MCF 10A (cell line): Measurements from ENCODE around the gene DSTYK. TPM values are rescaled to one million over a fixed set of nuclear protein-coding genes. Genes with fewer than 3 reads are reported as not detected.

Experiments
- BruUV-seq: library from RNA; stranded (reverse); fragments of 400-500 nt; replicated peaks from 2 replicates; lab custom pipeline; 2021; lab: Mats Ljungman, UMichigan
- CTCF ChIA-PET: fragments of 300-600 bp; sonication (Branson Sonifier 250); formaldehyde crosslinking; extraction: SDS; loops from one replicate; lab custom pipeline; 2021; ENCODE audit warnings: antibody characterized with exemption, inconsistent platforms; lab: Yijun Ruan, JAX
- POLR2A ChIA-PET: fragments of 300-600, 350-650 bp; sonication (Branson Sonifier 250); formaldehyde crosslinking; extraction: SDS; loops from one replicate; lab custom pipeline; 2020; ENCODE audit warnings: antibody characterized with exemption, inconsistent platforms; lab: Yijun Ruan, JAX
- DNase-seq: peaks from one replicate; pipeline ENCODE4 v3.0.0-alpha.2; 2018; ENCODE audit not compliant: unreplicated experiment
- H3K27ac Mint-ChIP-seq: one replicate; pipeline ENCODE4 v1.8.0; 2022; ENCODE audit warnings: mild to moderate bottlenecking, low read depth, mixed read lengths; ENCODE audit not compliant: unreplicated experiment
- H3K27me3 Mint-ChIP-seq: one replicate; pipeline ENCODE4 v1.8.0; 2022; ENCODE audit warnings: mixed read lengths; ENCODE audit not compliant: insufficient read depth, unreplicated experiment
- H3K36me3 Mint-ChIP-seq: one replicate; pipeline ENCODE4 v1.8.0; 2022; ENCODE audit warnings: mild to moderate bottlenecking, moderate library complexity, mixed read lengths; ENCODE audit not compliant: insufficient read depth, unreplicated experiment
- H3K4me1 Mint-ChIP-seq: one replicate; pipeline ENCODE4 v1.8.0; 2022; ENCODE audit warnings: mixed read lengths; ENCODE audit not compliant: insufficient read depth, unreplicated experiment
- H3K4me3 Mint-ChIP-seq: one replicate; pipeline ENCODE4 v1.8.0; 2022; ENCODE audit warnings: mild to moderate bottlenecking, moderate library complexity, mixed read lengths; ENCODE audit not compliant: unreplicated experiment
- H3K9me3 Mint-ChIP-seq: one replicate; pipeline ENCODE4 v1.8.0; 2022; ENCODE audit warnings: mixed read lengths; ENCODE audit not compliant: unreplicated experiment
- intact Hi-C: fragments of 100-400 bp; cut with micrococcal nuclease; formaldehyde crosslinking; loops from 2 replicates; pipeline ENCODE4 v1.14.1; 2022
- total RNA-seq: library from RNA; stranded (reverse); gene quantifications from 2 replicates; pipeline ENCODE4 v1.2.3, GENCODE V29; 2022
- TF ChIP-seq, protein P1 (sequence below): fragments of 200-600 bp; IDR thresholded peaks from one replicate; pipeline ENCODE4 v1.8.0; 2022; ENCODE audit warnings: antibody characterized with exemption, mild to moderate bottlenecking; ENCODE audit not compliant: unreplicated experiment

DSTYK gene
- total RNA-seq, 1 experiment from 2014 or later = 18.4 TPM

DNA sequence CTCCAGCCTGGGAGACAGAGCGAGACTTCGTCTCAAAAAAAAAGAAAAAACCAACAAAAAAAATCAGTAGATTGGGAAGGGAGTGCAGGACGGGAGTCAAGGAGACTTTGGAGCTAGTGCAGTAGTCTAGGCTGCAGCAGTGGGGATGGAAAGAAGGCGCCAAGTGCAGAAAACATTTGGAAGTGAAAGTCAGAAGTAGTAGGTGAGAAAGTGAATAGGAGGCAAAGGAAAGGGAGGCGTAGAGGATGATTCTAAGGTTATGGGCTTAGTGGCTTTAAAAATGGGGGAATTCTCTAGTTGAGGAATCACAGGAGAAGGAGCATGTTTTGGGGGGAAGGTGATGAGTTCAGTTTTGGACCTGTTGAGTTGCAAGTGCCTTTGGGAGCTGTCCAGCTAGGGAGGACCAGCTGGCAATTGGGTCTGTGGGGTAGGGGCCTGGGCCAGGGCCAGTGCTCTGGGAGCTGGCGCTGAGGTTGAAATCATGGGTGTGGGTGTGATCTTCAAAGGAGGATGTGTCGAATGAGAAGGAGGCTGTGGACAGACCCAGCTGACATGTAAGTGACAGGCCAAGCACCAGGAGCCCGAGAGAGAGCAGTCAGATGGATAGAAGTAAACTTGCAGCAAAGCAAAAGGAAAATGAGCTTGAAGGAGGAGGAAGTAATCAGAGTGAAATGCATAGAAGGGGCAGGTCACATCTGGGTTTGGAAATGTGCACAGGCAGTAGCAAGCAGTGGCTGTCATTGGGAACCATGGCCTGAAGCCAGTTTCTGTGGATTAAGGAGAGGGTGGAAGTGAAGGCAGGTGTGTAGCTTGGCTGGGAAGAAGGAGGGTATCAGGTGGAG, 32.1 kb upstream of the DSTYK start:
- no peak overlapping the region for H3K4me3 Mint-ChIP-seq
- DNase-seq = no peak
- POLR2A ChIA-PET = interaction anchor here (0.6 to 2.6 kb wide), 3 partner anchors 8 to 18 kb away, joined by 4 to 11 read pairs (median 8); no protein-coding TSS in a partner anchor
- H3K36me3 Mint-ChIP-seq = no peaks in the 10 kb centered on the region
- peaks cover under 1% of the 10 kb centered on the region for H3K4me1 Mint-ChIP-seq
- H3K9me3 Mint-ChIP-seq = no peaks in the 10 kb centered on the region
- no peak overlapping the region for H3K27ac Mint-ChIP-seq
- no peaks in the 10 kb centered on the region for H3K27me3 Mint-ChIP-seq
- BruUV-seq = no TSS peak
- CTCF ChIA-PET = interaction anchor here (0.6 to 13.6 kb wide), 9 partner anchors 13 to 302 kb away, joined by 3 to 205 read pairs (median 4); no protein-coding TSS in a partner anchor
- intact Hi-C loops = no loop called here
- TF ChIP-seq, protein P1, sequence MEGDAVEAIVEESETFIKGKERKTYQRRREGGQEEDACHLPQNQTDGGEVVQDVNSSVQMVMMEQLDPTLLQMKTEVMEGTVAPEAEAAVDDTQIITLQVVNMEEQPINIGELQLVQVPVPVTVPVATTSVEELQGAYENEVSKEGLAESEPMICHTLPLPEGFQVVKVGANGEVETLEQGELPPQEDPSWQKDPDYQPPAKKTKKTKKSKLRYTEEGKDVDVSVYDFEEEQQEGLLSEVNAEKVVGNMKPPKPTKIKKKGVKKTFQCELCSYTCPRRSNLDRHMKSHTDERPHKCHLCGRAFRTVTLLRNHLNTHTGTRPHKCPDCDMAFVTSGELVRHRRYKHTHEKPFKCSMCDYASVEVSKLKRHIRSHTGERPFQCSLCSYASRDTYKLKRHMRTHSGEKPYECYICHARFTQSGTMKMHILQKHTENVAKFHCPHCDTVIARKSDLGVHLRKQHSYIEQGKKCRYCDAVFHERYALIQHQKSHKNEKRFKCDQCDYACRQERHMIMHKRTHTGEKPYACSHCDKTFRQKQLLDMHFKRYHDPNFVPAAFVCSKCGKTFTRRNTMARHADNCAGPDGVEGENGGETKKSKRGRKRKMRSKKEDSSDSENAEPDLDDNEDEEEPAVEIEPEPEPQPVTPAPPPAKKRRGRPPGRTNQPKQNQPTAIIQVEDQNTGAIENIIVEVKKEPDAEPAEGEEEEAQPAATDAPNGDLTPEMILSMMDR = no peak

DNA sequence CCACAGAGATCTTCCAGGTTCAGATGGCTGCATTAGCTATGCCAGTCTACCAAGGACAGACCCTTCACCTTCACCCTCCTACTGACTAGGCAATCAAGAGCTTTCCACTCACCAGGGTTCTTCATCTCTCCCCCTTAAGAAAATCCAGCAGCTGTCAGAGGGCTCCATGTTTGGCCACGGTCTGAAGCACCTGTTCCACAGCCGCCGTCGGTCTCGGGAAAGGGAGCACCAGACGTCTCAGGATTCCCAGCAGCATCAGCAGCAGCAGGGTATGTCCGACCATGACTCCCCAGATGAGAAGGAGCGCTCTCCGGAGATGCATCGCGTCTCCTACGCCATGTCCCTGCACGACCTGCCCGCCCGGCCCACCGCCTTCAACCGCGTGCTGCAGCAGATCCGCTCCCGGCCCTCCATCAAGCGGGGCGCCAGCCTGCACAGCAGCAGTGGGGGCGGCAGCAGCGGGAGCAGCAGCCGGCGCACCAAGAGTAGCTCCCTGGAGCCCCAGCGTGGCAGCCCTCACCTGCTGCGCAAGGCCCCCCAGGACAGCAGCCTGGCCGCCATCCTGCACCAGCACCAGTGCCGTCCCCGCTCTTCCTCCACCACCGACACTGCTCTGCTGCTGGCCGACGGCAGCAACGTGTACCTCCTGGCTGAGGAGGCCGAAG, 30.0 kb upstream of the DSTYK start:
- no TSS peak for BruUV-seq
- Mint-ChIP-seq H3K27me3 (peaks cover 15% of the 10 kb centered on the region), H3K4me3 (no peak overlapping the region), H3K27ac (no peak overlapping the region), H3K4me1 (no peaks in the 10 kb centered on the region), H3K9me3 (no peaks in the 10 kb centered on the region), H3K36me3 (no peaks in the 10 kb centered on the region)
- TF ChIP-seq, protein P1 = no peak
- ChIA-PET CTCF (interaction anchor here (0.5 to 13.6 kb wide), 4 partner anchors 12 to 435 kb away, joined by 3 to 205 read pairs (median 24); no protein-coding TSS in a partner anchor), POLR2A (interaction anchor here (1.9 to 2.2 kb wide), 2 partner anchors 10 to 13 kb away, joined by 8 read pairs; no protein-coding TSS in a partner anchor)
- intact Hi-C loops = no loop called here
- no peak for DNase-seq

DNA sequence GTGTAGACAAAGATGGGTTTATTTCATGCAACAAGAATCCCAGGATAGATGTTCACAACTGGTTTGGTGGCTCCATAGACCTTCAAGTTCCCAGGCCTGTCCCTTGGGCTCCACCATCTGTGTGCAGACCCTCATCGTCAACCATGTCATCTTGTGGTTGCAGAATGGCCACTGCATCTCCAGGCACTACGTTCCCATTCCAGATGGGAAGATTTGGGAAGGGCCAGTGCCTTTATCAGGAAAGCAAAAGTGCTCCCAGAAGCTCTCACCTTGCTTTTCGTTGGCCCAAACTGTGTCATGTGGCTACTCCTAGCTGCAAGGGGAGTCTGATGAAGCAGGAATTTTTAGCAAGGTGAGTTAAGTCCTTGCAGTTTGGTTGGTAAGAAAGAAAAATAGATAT, 29.1 kb upstream of the DSTYK start:
- no peaks in the 10 kb centered on the region for H3K36me3 Mint-ChIP-seq
- BruUV-seq = no TSS peak
- peaks cover 15% of the 10 kb centered on the region for H3K27me3 Mint-ChIP-seq
- ChIA-PET CTCF (interaction anchor here (0.6 to 13.6 kb wide), 7 partner anchors 9 to 1839 kb away, joined by 3 to 205 read pairs (median 6); no protein-coding TSS in a partner anchor), POLR2A (interaction anchor here (2.2 kb wide), 1 partner anchor 14 kb away, joined by 8 read pairs; no protein-coding TSS in a partner anchor)
- no peak for DNase-seq
- intact Hi-C loops = no loop called here
- H3K4me3 Mint-ChIP-seq = no peak overlapping the region
- no peaks in the 10 kb centered on the region for H3K9me3 Mint-ChIP-seq
- no peak overlapping the region for H3K27ac Mint-ChIP-seq
- no peaks in the 10 kb centered on the region for H3K4me1 Mint-ChIP-seq
- TF ChIP-seq, protein P1 = no peak
